GM12874 (cell line): ENCODE measurements around the gene SNRK.

ENCODE experiments used
- TF ChIP-seq, protein P1 (sequence below): IDR thresholded peaks from 2 replicates; pipeline ENCODE4 v1.5.1; 2011; ENCODE audit warnings: low read depth, mild to moderate bottlenecking, control low read depth, low read length, moderate library complexity; ENCODE audit not compliant: insufficient read depth

Gene SNRK

DNA sequence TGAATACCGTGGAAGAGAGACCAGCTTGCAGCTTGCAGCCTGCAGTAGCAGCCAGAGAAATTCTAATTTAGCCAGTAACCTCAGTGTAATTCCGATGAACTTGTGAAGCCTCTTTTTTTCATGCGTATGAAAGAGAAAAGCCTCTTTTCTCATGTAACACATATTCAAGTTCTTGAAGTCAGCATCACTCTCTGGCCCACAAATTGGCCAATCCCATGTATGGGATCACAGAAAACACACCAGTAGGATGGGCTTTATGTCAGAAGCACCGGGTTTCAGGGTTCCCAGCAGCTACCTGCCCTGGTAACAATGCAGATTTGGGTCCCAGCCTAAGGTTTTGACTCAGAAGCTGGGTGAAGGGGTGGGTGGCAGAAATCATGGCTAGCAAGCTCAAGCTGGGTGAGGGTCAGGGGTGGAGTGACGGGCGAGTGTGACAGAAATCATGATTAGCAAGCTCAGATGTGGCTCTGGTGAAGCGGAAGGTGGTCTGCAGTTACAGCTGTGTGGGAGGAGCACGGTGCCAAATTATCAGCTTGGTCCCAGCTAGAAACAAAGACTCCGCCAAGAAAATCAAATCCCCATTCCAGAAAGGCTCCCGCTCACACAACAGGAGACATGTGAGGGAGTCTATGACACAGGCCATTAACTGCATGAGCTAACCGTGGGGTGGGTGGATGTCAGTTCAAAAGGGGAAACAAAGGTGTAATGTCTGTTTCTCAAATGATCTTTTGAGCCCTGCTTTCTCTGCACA lies 86.6 kb downstream of the SNRK start:
- TF ChIP-seq, protein P1, sequence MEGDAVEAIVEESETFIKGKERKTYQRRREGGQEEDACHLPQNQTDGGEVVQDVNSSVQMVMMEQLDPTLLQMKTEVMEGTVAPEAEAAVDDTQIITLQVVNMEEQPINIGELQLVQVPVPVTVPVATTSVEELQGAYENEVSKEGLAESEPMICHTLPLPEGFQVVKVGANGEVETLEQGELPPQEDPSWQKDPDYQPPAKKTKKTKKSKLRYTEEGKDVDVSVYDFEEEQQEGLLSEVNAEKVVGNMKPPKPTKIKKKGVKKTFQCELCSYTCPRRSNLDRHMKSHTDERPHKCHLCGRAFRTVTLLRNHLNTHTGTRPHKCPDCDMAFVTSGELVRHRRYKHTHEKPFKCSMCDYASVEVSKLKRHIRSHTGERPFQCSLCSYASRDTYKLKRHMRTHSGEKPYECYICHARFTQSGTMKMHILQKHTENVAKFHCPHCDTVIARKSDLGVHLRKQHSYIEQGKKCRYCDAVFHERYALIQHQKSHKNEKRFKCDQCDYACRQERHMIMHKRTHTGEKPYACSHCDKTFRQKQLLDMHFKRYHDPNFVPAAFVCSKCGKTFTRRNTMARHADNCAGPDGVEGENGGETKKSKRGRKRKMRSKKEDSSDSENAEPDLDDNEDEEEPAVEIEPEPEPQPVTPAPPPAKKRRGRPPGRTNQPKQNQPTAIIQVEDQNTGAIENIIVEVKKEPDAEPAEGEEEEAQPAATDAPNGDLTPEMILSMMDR, result no peak

DNA sequence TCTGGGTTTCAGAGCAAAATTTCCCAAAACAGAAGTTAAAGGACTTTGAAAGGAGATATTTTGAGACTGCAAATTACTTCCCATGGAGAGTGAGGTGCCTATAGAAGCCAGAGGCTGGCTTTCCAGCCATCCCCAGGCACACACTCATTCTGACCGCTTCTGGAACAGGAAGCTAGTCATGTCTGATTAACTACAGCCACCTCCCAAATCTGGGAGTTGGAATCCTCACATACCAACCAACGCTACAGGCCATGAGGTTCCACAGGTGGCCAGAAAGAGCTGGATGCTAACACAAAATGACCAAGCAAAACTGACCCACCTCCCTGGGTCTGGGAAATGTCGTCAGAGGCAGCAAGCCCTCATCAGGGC lies 87.2 kb downstream of the SNRK start:
- TF ChIP-seq, protein P1, result no peak

DNA sequence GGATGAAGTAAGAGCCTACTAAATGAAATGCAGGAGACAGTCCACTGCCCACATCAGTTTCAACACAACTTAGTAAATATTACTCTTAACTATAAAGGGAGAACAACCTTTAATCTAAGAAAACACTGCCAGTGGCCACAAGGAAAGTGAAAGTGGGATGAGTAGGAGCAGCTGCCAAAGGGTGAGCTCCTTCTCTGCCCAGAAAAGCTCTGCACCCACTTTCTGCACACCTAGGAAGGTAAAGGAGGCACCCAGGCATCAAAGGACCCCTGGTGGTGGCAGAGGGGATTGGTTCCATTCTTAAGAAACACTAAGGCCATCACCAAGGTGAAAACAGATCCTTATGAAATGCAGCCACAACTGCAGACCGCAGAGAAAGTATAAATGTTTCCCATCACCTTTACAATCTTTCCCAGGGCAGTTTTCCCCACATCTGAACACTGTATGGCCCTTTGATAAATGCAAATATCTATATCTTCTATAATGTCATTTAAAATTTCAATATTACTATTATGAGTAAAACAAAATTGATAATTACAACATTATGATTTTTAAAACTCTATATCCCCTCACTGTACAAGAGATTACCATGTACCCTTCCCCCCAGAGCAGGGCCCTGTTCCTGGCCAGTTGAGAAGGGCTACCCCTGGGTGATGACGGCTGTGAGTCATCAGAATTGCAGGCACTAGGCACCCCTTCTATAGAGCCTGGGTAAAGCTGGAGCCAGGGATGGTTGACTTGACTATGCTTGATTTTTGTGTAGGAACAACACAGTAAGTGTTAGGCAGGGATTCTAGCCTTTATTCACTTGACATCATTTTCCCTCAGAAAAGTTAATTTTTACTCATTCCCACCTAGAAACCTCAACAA lies 92.0 kb downstream of the SNRK start:
- TF ChIP-seq, protein P1, result peak; percentile 78

DNA sequence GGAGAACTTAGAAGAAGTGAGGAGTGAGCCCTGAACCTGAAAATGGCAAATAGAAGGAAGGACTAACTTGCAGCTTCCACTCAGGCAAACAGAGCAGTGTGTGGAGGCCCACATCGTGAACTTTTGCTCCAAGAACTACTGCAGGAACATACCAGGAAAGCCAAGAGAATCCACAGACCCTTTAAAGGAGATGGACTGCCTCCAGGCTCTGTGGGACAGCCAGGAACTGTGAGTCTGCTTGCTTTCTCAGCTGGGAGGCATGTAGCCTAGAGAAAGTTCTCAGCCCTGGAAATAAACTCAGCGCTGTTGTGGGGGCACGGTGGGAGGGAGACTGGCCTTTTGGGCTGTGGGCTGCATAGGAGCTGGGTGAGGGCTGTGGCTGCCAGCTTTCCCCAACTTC lies 93.0 kb downstream of the SNRK start:
- TF ChIP-seq, protein P1, result no peak

DNA sequence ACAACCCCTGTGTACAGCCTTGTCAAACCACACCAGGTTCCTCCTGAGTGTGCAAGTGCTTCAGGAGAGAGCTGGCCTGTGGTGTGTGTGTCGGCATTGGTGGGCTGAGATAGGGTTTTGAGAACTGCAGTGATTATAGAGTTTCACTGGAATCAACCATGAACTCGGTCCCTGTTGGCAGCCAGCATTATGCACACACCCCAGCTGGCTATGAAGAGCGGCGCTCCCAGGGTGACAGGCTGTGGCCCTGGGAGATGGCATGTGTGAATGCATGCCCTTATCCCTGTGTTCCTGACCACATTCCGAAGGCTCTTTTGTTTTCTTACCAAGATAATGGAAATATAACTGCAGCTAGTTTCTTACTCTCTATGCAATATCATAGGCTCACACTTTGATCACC lies 101.8 kb downstream of the SNRK start:
- TF ChIP-seq, protein P1, result no peak

DNA sequence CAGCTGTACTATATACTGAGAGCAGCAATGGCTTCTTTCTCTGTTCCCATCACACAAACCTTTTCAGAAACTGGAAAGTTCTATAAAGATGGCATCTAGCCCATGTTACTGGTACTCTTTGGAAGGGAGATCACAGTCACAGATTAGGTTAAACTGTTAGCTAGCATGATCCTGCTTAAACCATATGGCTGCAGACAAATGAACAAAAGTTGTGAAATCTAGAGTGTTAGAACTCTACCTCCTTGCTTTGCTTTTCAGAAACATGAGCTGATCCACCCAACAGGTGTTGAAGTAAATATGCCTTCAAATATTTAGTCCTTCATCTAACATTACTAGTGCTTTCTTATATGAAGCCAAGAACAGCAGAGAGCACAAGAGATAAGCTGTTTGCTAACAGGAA lies 102.6 kb downstream of the SNRK start:
- TF ChIP-seq, protein P1, result no peak

DNA sequence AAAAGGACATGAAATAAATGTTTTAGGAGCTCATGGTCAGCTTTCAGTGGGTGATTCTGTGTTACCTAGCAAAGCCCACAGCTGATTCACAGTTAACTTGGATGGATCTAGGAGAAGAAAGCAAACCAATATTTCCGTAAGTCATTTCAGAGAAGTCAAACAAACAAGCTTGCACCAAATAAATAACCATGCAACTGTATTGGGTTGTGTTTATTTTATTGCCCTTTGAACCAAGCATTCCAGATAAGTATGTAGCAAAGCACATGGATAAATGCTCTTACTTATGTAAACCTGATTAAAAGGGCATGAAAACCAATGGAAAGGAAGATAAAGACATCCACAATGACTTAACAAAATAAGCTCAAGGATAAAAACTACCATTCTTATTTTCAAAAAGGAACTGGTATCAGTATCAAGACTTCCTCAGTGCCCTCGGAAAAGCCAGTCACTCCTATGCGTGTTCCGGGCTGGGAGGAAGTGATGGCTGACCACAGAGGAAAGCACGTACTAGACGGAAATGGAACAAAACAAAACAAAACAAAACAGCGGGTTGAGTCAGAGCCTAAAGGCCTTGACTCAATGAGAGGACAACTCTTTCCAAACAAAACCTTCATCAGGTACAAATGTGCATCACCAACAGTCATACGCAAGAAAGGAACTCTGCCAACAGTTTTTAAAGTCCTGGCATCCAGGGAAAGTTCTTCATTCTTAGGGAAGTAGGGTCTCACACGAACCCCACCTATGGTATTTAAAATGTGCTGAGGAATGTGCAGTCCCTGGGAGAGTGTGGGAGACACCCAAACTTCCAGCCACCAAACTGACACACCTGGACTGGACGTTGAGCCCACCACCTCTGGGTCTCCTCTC lies 103.3 kb downstream of the SNRK start:
- TF ChIP-seq, protein P1, result no peak
